ENCODE results near the gene WDR64.
"Not testable (repeated sequence)": the region's sequence is repeated elsewhere in the genome, so short reads cannot be mapped to it uniquely, and the experiment has no call there.

WDR64 gene

GRCh38 chr1:241749041-241749944 lies 97.2 kb downstream of the WDR64 start:
- DNase-seq: no peak

GRCh38 chr1:241749945-241750695 lies 98.0 kb downstream of the WDR64 start:
- DNase-seq: no peak

GRCh38 chr1:241751524-241751923 lies 99.4 kb downstream of the WDR64 start:
- DNase-seq: no peak

DNA sequence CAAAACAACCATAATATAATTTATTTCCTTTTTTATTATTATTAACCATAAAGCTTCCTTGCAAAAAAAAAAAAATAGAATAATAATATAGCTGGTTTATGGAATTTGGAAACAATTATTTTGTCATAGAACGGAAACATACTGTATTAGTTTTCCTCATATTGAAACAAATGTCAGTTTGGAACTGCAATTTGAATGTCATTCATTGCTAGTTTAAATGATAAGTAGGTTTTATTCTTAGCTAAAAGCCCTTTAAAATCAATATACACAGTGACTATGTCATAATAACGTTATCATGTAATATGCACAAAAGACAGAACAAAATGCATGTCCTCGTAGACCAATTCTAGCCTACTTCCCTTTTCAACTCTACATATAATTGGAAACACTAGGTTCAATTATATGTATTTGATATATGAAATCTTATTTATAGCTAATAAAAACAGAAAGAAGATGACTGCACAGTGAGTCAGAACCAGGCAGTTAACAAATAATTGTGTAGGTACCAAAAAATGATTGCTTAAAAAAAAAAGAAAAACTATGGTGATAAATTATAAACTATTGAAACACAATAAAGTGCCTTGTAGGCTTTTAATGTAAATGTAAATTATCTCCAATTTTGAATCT lies 110.7 kb downstream of the WDR64 start:
- no peak for DNase-seq

DNA sequence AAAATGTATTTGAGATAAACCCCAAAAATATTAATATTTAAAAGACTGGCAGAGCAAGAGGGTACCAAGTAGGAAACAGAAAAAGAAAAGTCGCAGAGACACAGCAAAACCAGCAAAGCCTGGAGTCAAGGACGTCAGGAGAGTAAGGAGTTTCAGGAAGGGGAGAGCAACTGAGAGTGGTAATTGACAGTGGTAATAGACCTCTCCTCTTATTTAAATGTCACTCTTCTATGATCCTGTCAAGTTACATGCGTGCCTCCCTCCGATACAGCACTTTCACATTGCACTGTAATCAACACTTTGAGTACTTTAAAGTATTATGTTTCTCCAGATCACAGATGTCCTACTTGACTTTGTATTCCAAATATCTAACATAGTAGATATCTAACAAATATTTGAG lies 113.3 kb downstream of the WDR64 start:
- no peak for DNase-seq

DNA sequence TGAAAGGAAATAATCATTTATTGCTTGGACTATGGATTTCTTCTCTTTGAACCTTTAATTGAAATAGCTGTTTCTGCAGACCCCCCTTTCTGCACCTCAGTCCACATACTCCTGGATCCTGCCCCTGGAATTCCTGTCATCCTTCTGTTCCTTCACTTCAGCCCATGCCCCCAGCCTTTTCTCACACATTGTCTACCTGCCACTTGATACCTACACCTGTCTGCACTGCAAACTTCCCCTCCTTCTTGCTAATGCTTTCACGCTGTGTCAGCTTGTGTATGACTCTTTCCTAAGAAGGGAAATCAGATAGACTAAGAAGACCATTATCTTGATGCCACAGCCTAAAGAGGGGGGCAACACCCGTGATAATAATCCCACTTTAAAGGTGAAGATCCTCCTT lies 115.7 kb downstream of the WDR64 start:
- DNase-seq: no peak

- DNase-seq: no peak
These were observed 118.0 kb downstream of the WDR64 start for GRCh38 chr1:241770115-241770514.

GRCh38 chr1:241771117-241771516 lies 119.0 kb downstream of the WDR64 start:
- DNase-seq: no peak

- DNase-seq: no peak
These were observed 120.9 kb downstream of the WDR64 start for GRCh38 chr1:241772932-241773500.

GRCh38 chr1:241773991-241774390 lies 121.9 kb downstream of the WDR64 start:
- DNase-seq: no peak

DNA sequence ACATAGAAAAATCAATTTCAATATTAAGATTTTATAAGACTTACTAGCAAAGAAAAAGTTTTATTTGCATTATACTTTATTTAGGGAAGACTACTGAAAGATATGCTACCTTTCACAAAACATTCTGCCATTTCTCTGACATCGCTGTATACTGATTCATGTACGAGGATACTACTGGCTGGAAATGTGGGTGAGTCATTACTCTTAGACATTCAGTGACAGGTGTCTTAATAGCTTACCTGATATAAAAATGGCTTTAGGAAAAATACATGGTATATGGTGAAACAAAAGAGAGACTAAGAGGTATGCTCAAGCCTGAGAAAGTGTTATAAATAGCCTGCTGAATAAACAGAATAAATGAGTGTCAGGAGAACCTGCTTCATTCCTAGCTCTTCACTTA lies 122.9 kb downstream of the WDR64 start:
- no peak for DNase-seq

DNA sequence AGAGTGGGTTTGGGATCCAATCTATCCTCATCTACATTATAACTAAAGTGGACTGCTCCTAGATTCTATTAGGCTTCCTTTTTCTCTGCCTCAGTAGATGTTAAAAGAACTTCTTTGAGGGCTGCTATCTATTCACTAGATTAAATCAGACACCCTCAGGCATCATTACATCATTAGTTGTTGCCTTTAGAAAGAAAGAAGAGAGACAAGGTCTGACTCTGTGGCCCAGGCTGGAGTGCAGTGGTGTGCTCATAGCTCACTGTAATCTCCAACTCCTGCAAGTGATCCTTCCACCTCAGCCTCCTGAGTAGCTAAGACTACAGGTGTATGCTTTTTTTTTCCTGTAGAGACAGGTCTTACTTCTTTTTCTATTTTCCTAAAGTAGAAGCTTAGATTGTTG lies 124.8 kb downstream of the WDR64 start:
- DNase-seq: no peak

GRCh38 chr1:241778117-241778516 lies 126.0 kb downstream of the WDR64 start:
- DNase-seq: no peak

DNA sequence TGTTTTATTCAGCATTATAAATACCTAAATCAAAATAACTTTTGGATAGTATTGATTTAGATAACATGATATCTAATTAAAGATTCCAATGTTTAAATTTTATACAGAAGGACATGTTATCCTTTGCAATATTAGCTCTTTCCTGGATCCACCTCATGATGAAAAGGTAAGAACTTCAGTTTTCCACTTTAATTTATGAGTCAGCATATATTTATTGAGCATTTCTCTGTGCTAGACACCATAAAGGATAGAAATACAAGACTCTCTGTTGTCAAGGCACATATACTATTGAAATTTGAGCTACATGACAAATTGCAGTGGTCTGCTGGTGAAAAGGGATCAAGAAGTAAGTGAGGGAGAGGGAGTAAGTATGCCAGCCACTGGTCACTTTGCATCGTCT lies 127.8 kb downstream of the WDR64 start:
- DNase-seq: no peak

GRCh38 chr1:241782396-241782795 lies 130.3 kb downstream of the WDR64 start:
- DNase-seq: no peak

GRCh38 chr1:241787691-241788090 lies 135.6 kb downstream of the WDR64 start:
- DNase-seq: no peak

GRCh38 chr1:241789061-241789460 lies 137.0 kb downstream of the WDR64 start:
- no peak for DNase-seq

DNA sequence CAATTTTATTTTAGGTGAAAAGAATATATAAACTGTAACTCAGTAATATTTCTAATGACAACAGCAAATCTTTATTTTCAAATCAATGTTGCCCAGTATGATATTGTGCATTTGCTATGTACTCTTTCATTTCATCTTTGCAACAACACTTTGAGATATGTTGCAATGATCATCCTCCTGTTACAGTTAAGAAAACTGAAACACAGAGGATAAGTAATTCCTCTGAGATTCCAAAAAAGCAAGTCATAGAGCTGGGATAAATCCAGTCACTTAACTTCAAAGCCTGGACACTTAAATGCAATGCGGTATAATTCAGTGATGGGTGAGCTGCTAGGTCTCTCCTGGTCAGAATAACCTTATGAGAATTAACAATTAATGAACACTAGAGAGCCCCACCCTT lies 147.3 kb downstream of the WDR64 start:
- DNase-seq: no peak

DNA sequence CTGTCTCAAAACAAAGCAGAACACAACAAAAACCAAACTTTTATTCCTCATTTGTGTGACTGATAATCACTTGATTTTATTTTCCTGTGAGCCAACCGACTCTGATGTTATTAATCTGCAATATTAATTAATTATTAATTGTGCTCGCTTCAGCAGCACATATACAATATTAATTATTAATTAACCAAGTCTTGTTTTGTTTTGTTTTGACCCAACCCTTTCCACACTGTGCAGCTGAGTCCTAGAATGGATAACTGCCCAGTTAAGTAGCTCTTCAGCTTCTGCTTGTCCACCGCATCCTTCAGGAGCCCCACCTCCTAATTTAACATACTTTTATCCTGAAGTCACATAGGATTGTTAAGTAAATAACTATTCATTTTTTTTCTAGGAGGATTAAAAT lies 148.6 kb downstream of the WDR64 start:
- no peak for DNase-seq

GRCh38 chr1:241802863-241803262 lies 150.8 kb downstream of the WDR64 start:
- DNase-seq: no peak

GRCh38 chr1:241804706-241805105 lies 152.6 kb downstream of the WDR64 start:
- not testable (repeated sequence) for DNase-seq

DNA sequence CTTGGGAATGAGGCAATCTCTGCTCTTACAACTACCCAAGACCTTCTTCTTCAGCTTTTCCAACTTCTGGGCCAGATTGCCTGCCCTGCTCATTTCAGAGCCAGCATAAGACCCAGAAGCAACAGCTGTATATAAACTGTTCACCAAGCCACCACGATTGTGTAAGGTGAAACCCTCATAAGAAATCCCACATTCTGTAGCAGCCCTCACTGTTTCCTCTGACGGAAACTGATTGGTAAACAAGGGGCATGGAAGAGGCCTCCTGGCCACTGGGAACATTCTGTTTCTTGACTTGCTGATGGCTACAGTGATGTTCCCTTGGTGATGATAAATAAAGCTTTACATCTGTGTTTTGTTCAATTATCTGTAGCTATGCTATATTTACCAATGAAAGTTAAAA lies 156.2 kb downstream of the WDR64 start:
- DNase-seq: no peak

DNA sequence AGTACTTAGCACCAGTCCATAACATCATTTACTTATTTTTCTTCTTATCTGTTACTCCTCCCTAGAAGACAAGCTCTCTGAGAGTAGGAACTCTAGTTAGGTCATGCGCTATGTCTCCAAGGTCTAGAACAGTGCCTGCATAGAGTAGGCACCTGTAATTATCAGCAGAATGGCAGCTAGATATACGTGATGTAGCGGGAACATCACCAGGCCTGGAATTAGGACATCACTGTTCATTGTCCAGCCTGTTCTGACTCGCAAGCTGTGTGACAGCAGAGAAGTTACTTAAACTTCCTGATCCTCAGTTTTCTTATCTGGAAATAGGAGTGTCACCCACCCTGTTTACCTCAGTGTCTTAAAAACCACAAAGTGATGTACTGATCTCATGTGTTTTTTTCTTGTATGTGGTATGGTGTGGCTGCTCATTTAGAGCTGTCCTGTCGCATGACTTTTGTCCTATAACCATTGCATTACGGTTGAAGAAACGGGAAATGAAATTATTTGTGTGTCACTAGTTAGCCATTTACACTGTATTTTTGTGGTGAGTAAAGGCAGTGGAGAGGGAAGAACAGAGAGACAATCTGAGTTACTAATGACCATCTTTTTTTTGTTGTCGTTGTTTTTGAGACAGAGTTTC lies 158.8 kb downstream of the WDR64 start:
- no peak for DNase-seq

Measured in activated effector memory CD4-positive, alpha-beta T cell treated with anti-CD3 and anti-CD28 coated beads, Interleukin-2, amount 50 U/mL, for 16 hours (primary cell).